Activated CD8-positive, alpha-beta memory T cell treated with anti-CD3 and anti-CD28 coated beads, Interleukin-2, amount 50 U/mL, for 24 hours (primary cell): ENCODE measurements around the gene ERFL.

Experiments
- DNase-seq: peaks from one replicate; pipeline ENCODE4 v3.0.0-alpha.2; 2020; ENCODE audit errors: extremely low read depth

ERFL gene

GRCh38 chr19:41859618-41860418, 68.4 kb downstream of the ERFL start, which contains the start of gene RPS19:
Gene RPS19 (plus strand): TSS chr19:41860255. CDS start chr19:41860775, 520 bp downstream.
- peak; percentile 95 for DNase-seq

- DNase-seq = no peak
These were observed 69.0 kb downstream of the ERFL start for GRCh38 chr19:41859213-41859617.
